Glutamatergic neuron (in vitro differentiated cells): ENCODE measurements around the gene GPX7. TPM values are rescaled to one million over a fixed set of nuclear protein-coding genes. Genes with fewer than 3 reads are reported as not detected.

Experiments used
- DNase-seq: peaks from one replicate; pipeline ENCODE4 v3.0.0; 2022
- H3K27ac Mint-ChIP-seq: one replicate; pipeline ENCODE4 v1.8.0; 2020; ENCODE audit warnings: mild to moderate bottlenecking, mixed read lengths, inconsistent platforms; ENCODE audit not compliant: unreplicated experiment
- H3K27me3 Mint-ChIP-seq: one replicate; pipeline ENCODE4 v1.8.0; 2020; ENCODE audit warnings: mild to moderate bottlenecking, moderate library complexity, mixed read lengths, inconsistent platforms; ENCODE audit not compliant: unreplicated experiment
- H3K36me3 Mint-ChIP-seq: one replicate; pipeline ENCODE4 v1.8.0; 2020; ENCODE audit warnings: mild to moderate bottlenecking, mixed read lengths, inconsistent platforms; ENCODE audit not compliant: unreplicated experiment
- H3K4me1 Mint-ChIP-seq: one replicate; pipeline ENCODE4 v1.8.0; 2020; ENCODE audit warnings: mild to moderate bottlenecking, low read depth, mixed read lengths, inconsistent platforms; ENCODE audit not compliant: unreplicated experiment
- H3K4me3 Mint-ChIP-seq: one replicate; pipeline ENCODE4 v1.8.0; 2020; ENCODE audit warnings: mild to moderate bottlenecking, mixed read lengths, inconsistent platforms; ENCODE audit not compliant: unreplicated experiment
- H3K9me3 Mint-ChIP-seq: one replicate; pipeline ENCODE4 v1.8.0; 2020; ENCODE audit warnings: mild to moderate bottlenecking, moderate library complexity, mixed read lengths, inconsistent platforms; ENCODE audit not compliant: unreplicated experiment
- CTCF ChIP-seq: fragments of 200-600 bp; sonication (generic); IDR thresholded peaks from one replicate; pipeline ENCODE4 v1.5.0; 2021; ENCODE audit not compliant: partially characterized antibody, unreplicated experiment
- total RNA-seq: library from RNA; stranded (reverse); fragmentation: NEBNext Ultra II Directional; extraction: Animal tissue kit (Norgen Biotek cat#: 25700); gene quantifications from one replicate; pipeline ENCODE4 v1.2.1, GENCODE V29; 2021; ENCODE audit not compliant: unreplicated experiment

Gene GPX7
- total RNA-seq, 1 donor from 2014 or later = 3.5 TPM

GRCh38 chr1:52635321-52636089, 33.3 kb downstream of the GPX7 start:
- Mint-ChIP-seq H3K27ac (no peak overlapping the region), H3K4me3 (no peak overlapping the region), H3K27me3 (peaks cover 15% of the 10 kb centered on the region), H3K36me3 (peaks cover 8% of the 10 kb centered on the region), H3K4me1 (peaks cover 5% of the 10 kb centered on the region), H3K9me3 (peaks cover 2% of the 10 kb centered on the region)
- TF ChIP-seq CTCF = no peak
- no peak for DNase-seq

GRCh38 chr1:52636721-52637695, 34.8 kb downstream of the GPX7 start:
- no peak for DNase-seq
- Mint-ChIP-seq H3K9me3 (peaks cover 4% of the 10 kb centered on the region), H3K4me3 (no peak overlapping the region), H3K27me3 (peaks cover 15% of the 10 kb centered on the region), H3K4me1 (peaks cover 8% of the 10 kb centered on the region), H3K27ac (no peak overlapping the region), H3K36me3 (peaks cover 8% of the 10 kb centered on the region)
- no peak for TF ChIP-seq CTCF

GRCh38 chr1:52637946-52638345, 35.8 kb downstream of the GPX7 start:
- H3K27ac Mint-ChIP-seq = no peak overlapping the region
- no peak for TF ChIP-seq CTCF
- peaks cover 12% of the 10 kb centered on the region for H3K27me3 Mint-ChIP-seq
- H3K9me3 Mint-ChIP-seq = peaks cover 4% of the 10 kb centered on the region
- no peak overlapping the region for H3K4me3 Mint-ChIP-seq
- peaks cover 8% of the 10 kb centered on the region for H3K36me3 Mint-ChIP-seq
- DNase-seq = no peak
- H3K4me1 Mint-ChIP-seq = peaks cover 8% of the 10 kb centered on the region

- peaks cover 2% of the 10 kb centered on the region for H3K9me3 Mint-ChIP-seq
- peak; percentile 30 for DNase-seq
- no peak overlapping the region for H3K4me3 Mint-ChIP-seq
- H3K4me1 Mint-ChIP-seq = peaks cover 8% of the 10 kb centered on the region
- H3K27ac Mint-ChIP-seq = peak overlapping the region; percentile 19
- no peak for TF ChIP-seq CTCF
- peaks cover 2% of the 10 kb centered on the region for H3K27me3 Mint-ChIP-seq
- H3K36me3 Mint-ChIP-seq = peaks cover 4% of the 10 kb centered on the region
Measured at GRCh38 chr1:52640697-52641096, 38.5 kb downstream of the GPX7 start.
